Subcutaneous adipose tissue (tissue), 4 donors: ENCODE results near the gene PPP4R3B. TPM values are rescaled to one million over a fixed set of nuclear protein-coding genes. Genes with fewer than 3 reads are reported as not detected.

Source experiments
- CTCF ChIP-seq: fragments of 450-650 bp; IDR thresholded peaks from one replicate; pipeline ENCODE4 v1.5.1; 2016; ENCODE audit warnings: low read depth, mild to moderate bottlenecking, control low read depth, antibody characterized with exemption, moderate library complexity
- total RNA-seq, 4 donors: library from RNA; depleted of rRNA; stranded (reverse); fragments of >200 nt; gene quantifications; one replicate each; pipeline ENCODE4 v1.1.0, GENCODE V29; 2016

PPP4R3B gene
- total RNA-seq, 4 donors from 2014 or later = 67.3 to 108 (median 77.8) TPM

DNA sequence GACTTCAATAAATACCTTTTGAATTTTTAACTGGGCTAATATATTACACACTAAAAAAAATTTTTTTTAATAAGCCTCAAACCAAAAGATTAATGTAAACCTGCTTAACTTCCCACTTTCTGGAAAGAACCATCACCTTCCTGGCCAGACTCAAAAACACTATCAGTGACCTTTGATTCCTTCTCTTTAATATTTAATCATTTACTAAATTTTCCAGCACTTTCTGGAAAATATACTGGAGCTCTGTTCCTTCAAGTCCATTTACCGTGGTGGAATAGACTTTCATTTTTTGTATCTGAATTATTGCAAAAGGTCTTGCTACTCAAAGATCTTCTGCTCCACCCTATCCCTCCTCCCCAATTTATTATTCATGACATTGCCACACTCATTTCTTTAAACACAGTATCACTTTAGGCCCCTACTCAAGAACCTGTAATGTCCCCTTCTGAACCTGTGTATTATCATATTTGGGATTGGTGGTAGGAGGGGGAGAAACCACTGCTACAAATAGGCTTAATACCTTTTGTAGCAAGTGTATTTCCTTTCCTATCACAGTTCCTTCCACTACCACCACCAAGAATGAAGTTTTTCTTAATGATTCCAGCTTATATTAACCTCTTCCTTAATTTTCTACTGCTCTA lies 7.4 kb downstream of the PPP4R3B start:
- TF ChIP-seq CTCF = no peak

DNA sequence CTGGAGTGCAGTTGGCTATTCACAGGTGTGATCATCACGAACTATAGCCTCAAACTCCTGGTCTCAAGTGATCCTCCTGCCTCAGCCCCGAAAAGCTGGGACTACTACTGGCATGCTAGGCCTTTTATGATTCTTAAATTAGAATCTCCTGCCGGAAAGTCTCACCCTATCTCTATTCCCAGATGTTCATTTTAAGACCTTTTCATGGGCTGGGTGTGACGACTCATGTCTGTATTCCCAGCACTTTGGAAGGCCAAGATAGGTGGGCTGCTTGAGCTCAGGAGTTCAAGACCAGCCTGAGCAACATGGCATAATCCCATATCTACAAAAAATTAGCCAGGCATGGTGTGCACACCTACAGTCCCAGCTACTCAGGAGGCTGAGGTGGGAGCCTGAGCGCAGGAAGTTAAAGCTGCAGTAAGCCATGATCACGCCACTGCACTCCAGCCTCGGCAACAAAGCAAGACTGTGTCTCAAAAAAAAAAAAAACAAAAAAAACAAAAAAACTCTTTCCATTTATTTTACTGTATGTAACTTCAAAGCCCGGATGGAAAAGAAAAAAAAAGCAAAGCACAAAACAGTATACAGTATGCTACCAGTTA lies 8.1 kb downstream of the PPP4R3B start:
- TF ChIP-seq CTCF = no peak

DNA sequence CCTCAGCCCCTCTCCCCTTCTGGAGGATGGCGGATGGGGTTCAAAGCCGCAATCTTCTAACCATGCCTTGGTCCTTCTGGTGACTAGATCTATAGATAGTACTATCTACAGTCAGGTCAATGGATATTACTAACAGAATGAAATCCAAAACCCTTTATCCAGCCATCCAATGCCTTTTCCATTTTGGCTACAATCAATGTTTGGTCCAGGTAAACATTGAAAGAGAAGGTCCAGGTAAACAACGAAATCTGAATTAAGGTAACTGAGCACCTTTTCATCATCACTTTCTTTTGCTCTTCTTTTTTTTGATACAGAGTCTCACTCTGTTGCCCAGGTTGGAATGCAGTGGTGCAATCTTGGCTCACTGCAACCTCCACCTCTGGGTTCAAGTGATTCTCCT lies 9.7 kb downstream of the PPP4R3B start:
- no peak for TF ChIP-seq CTCF

GRCh38 chr2:55604027-55604565 lies 13.3 kb downstream of the PPP4R3B start:
- TF ChIP-seq CTCF = no peak

GRCh38 chr2:55601849-55602248 lies 15.6 kb downstream of the PPP4R3B start:
- no peak for TF ChIP-seq CTCF

DNA sequence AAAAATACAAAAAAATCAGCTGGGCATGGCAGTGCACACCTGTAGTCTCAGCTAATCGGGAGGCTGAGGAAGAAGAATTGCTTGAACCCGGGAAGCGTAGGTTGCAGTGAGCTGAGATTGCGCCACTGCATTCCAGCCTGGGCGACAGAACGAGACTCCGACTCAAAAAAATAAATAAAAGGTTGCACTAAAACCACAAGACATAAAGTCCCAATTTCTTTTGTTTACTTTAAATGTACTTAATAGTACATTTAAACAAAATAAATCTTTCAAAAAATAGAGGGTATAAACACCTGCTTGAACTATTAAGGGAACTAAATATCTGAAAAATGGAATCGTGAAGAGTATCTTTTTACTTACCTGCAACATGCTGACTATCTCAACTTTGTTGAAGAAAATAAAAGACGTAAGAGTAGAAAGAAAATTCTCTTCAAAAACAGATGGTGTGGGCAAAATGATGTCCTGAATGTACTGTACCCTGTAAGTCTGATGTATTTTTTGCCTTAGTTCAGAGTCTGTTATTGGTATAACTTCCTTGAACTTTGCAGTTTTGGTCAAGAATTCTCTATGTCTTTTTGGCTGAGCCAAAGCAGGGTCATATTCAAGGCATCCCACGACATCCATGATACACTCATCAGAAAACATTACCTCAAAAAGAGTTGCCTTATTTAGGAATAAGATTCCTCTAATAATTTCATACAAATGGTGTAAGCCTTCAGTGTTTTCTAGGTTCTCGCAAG lies 19.2 kb downstream of the PPP4R3B start:
- no peak for TF ChIP-seq CTCF

DNA sequence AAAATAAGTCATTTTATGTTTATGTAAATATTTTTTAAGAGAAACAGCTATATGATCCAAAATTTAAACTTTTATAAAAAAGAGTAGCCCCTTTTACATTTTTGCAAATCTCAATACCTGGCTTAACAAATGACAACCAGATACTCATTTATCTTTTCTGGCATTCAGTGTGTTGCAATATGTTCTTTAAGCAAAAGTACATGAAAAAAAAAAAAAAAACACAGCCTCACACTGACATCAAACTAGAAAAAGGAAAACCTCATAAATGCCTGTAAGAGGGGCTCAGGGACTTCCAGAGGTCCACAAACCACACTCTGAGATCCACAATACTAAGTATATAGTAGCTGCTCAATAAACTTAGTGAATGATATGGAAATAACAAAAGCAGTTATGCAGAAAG lies 21.9 kb downstream of the PPP4R3B start:
- TF ChIP-seq CTCF = no peak
